Activated CD4-positive, alpha-beta T cell treated with anti-CD3 and anti-CD28 coated beads for 4 hours (primary cell): ENCODE data around the gene CD109.

Experiments
- DNase-seq, 2 donors: peaks; one replicate each; pipeline ENCODE4 v3.0.0-alpha.2; 2020

The CD109 gene

DNA sequence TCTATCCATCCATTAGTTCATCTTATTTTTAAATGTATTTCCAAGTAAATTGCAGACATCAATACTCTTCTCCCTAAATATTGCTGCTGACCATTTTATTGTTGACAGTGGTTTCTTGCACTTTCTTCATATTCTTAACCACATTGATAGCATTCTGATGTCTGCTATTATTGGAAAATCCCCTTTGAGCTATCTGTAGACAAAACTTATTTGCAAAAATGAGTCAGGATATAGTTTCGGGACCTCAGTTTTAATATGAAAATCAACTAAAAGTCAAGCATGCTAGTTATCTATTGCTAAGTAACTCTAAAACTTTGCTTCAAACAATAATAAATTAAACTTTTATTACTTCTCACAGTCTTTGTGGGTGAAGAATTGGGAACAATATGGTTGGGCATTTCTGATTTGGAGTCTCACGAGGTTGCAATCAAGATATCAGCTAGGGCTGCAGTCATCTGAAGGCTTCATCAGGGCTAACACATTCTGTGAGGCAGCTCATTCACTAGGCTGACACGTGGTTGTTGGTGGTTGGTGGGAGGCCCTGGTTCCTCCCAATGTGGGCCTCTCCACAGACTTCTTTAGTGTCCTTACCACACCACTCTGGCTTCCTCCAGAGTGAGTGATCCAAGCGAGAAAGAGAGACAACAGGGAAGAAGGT lies 32.7 kb downstream of the CD109 start:
- DNase-seq = no peak

GRCh38 chr6:73731285-73731684 lies 35.3 kb downstream of the CD109 start:
- DNase-seq = no peak

GRCh38 chr6:73732845-73733675 lies 37.1 kb downstream of the CD109 start:
- peak; percentile 53 to 67 for DNase-seq

DNA sequence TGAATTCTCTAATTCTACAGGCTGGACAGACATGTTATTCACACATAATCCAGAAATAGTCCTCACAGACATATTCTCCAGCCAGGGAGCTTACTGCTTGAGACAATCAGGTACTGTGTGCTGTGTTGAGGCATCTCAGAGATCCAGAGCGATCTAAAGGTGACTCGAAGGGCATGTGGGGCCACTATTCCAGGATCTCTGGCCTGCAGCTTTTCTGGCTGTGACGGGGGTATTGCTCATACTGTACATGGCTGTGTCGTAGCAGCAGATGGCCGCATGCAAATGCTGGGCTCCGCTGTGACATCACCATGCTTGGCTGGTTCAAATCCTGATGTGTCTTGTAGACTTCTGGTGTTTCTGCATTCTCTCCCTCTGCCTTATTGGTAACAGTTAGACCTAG lies 37.8 kb downstream of the CD109 start:
- DNase-seq = no peak

GRCh38 chr6:73734832-73735453 lies 38.9 kb downstream of the CD109 start:
- DNase-seq = no peak

GRCh38 chr6:73738367-73739028 lies 42.5 kb downstream of the CD109 start:
- no peak for DNase-seq

- no peak for DNase-seq
Measured at GRCh38 chr6:73739096-73739495, 43.1 kb downstream of the CD109 start.

DNA sequence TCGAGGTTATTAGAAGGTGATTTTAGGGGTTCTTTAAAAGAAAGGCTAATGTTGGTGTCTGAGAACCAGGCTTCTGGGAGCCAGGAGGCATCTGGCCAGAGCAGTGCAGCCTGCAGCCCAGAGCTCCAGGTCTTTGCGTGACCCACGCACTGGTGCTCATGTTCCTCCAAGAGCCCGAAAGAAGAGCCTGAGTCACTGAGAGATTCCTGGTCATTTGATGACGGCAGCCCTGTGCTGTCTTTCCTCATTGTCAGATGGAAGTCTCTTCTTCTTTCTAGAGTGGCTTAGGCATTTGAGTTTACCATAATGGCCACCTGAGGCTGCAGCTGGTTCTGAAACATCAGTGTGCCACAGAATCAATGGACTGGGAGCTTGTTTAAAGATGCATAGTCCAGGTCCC lies 46.4 kb downstream of the CD109 start:
- DNase-seq = no peak

DNA sequence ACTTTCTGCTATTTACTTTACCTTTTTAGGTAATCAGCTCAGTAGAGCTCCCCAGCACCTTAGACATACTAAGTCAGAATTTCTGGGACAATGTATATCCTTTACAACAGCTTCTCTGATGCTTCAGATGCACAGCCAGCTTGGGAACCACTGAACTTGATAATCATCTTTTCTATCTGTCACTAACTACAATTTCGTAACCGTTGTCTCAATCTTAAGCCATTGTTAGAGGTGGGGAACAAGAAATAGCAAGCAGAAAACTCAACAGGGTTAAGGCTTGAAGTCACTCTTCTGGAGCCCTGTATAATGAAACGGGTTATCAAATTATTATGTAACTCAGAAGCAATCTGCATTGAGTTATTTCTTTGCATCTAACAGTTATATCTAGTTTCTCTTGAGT lies 47.1 kb downstream of the CD109 start:
- no peak for DNase-seq

GRCh38 chr6:73743556-73743955 lies 47.6 kb downstream of the CD109 start:
- DNase-seq = no peak

DNA sequence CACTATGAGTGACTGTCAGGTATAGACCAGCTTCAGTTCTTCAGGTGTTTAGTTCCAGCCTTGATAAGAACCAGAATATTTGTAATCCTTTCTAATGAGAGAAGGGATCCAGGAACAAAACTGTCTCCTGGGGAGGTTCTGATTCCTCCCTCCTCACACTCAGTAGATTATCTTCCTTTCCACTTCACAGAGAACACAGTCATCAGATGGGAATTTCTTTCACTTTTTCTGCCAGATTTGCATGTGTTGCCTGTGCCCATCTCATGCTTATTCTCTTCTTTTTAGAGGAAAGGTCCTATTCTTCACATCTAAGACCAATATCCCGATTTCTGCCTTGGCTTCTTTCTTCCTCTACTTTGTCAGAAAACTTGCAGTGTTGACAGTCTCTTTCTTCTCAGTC lies 50.8 kb downstream of the CD109 start:
- no peak for DNase-seq

DNA sequence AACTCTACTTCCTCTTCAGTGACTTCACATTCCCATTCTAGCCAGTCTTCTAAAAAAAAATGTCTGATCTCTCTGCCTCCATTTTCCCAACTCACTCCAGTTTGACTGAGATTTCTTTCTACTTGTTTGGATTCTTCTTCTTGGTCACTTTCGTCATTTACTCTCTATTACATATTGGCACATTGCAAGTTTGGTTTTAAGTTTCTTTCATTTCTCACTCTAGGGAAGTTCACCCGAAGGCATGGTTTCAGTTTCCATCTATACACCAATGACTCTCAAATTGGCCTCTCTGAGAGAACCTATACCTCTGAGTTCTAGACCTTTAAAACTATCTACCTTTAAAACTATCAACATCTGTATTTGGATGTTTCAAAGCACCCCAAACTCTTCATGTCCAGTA lies 51.3 kb downstream of the CD109 start:
- DNase-seq = no peak

GRCh38 chr6:73752943-73753342 lies 56.9 kb downstream of the CD109 start:
- no peak for DNase-seq

DNA sequence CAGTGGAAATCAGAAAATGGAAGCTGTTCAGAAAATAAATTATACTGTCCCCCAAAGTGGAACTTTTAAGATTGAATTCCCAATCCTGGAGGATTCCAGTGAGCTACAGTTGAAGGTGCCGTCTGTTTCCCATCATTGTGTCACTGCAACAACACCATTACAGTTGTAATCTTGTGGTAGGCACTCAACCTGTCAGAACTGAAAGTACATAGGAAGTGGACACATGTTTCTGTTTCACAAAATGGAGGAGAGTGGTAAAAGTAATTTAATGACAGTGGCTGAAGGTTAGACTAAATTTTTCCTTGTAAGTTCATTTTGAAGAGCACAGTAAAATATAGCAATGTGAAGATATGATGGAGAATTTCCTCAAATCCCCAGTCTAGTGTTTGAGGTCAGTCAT lies 70.0 kb downstream of the CD109 start:
- no peak for DNase-seq

DNA sequence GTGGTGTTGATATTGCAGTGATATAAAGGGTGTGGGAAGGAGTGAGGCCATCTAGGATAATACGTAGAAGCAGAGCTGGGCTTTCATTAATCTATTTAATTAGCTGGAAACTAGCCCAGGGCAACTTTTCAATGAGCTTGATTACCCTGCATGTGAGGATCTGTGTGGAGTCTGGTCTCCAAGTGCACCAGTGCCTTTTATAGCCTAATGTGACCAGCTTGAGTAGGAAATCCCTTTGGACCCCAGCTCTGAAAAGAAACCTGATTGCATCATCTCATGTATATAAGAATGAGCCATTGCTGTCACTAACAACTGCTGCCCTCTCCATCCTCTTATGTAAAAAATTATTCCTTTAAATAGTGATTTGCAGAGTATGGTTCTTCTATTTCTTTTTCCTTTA lies 72.6 kb downstream of the CD109 start:
- DNase-seq = no peak

DNA sequence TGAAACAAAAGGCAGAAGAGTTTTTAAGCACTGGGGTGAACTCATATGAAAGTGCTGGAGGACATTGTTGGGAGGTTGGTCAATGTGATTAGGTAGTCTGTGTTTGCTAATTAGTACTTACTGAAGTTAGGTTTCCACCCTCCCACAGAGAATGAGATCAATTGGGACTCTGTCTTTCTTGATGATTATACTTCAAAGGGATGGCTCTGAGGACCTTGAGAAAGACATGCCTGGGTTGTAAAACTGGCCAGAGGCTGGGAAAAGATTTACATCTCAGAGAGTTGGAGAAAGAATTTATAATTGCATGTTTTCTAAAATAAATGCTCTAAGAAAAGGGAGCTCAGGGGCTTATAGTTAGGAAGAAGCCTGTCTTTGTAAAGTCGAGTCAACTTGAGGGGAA lies 74.0 kb downstream of the CD109 start:
- no peak for DNase-seq

DNA sequence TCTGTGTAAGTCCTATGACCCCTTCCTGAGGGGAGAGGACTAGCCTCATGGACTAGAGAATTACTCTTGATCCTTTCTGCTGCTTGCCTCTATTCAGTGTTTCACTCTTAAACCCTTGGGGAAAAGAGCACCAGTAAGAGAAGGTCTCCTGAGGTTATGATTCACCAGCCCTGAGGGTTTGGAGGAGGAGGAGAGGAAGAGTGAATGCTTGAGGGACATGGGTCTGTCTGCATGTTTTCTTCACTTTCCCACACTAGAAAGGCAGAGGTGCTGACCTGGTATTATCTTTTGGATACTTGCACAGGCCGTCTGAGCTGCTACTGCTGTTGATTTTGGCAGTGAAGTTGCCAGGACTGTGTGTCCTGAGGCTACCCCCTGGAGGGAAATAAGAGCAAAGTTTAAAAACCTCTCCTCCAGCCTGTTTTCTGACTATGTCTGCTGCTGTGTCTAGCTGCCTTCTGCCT lies 78.3 kb downstream of the CD109 start:
- no peak for DNase-seq

DNA sequence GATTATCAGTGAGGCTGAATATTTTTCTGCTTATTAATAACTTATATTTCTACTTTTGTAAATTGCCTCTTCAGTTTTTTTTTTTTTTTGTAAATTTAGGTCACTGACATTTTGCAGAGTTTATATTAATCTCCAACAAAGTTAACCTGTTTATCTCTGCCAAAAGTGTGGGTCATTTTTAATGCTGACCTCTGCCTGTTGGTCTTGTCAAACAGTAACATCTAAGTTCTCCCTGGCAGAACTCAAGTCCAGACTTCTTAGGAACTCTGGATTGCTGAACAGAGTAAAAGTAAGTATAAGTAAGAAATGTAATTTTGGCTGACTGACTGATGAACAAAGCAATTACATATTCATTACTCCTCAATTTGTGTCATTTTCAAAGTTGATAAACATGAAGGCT lies 83.9 kb downstream of the CD109 start:
- DNase-seq = no peak

DNA sequence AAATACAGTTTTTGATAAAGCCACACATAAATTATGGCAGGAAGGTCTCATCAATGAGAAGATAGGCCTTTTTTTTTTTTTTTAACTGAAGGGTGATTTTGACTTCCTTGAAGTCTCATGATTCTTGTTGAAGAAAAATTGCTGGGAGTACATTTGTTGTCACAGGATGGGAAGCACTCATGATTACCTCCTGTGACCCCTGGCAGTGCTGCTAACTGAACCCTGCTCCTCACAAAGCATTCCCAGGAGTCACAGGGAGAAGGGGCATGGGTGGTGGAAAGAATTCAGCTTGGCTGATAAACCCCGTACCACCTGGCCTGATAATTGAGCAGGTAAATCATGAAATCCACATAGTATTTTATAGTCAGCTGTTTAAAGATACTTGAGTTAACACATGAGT lies 86.9 kb downstream of the CD109 start:
- no peak for DNase-seq

- DNase-seq = no peak
Measured at GRCh38 chr6:73784726-73785505, 88.9 kb downstream of the CD109 start.

GRCh38 chr6:73790574-73790973 lies 94.6 kb downstream of the CD109 start:
- no peak for DNase-seq

DNA sequence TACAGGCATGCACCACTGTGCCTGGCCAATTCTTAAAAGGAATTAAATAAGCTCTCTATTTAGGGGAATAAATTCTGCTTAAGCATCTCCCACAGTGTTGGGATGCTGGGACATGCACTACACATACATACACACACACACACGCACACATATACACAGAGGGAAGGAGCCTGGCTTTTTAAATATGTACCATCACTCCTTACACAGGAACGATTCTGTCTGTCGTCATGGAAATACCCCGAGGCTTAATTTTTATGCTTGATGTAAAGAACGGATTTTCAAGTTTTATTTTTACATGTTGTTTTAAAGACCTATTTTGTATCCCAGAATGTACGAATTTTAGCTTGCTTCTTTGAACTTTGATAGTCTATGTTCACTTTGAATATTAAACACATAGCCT lies 95.3 kb downstream of the CD109 start:
- DNase-seq = no peak

GRCh38 chr6:73792738-73793137 lies 96.7 kb downstream of the CD109 start:
- no peak for DNase-seq
